Renal pelvis (tissue), 4 donors: ENCODE results near the gene HELT. TPM values are rescaled to one million over a fixed set of nuclear protein-coding genes. Genes with fewer than 3 reads are reported as not detected.
"Not testable (repeated sequence)": the region's sequence is repeated elsewhere in the genome, so short reads cannot be mapped to it uniquely, and the experiment has no call there.

Experiments used
- DNase-seq: peaks from one replicate; pipeline ENCODE4 v3.0.0-alpha.2; 2013
- polyA plus RNA-seq, 3 donors: library from polyadenylated mRNA; unstranded; fragments of 120-200 nt; gene quantifications; one replicate each; pipeline ENCODE4 v1.2.1, GENCODE V29; 2013; ENCODE audit not compliant: insufficient read length in 3 of 3

HELT gene
- polyA plus RNA-seq, 3 donors, result not detected

GRCh38 chr4:185036019-185036418 lies 17.7 kb downstream of the HELT start:
- no peak for DNase-seq

GRCh38 chr4:185036842-185037241 lies 18.6 kb downstream of the HELT start:
- no peak for DNase-seq

GRCh38 chr4:185039508-185040273 lies 21.4 kb downstream of the HELT start:
- DNase-seq, result peak; percentile 52

- no peak for DNase-seq
Measured at GRCh38 chr4:185040523-185040922, 22.2 kb downstream of the HELT start.

GRCh38 chr4:185050286-185050685 lies 32.0 kb downstream of the HELT start:
- peak; percentile 16 for DNase-seq

DNA sequence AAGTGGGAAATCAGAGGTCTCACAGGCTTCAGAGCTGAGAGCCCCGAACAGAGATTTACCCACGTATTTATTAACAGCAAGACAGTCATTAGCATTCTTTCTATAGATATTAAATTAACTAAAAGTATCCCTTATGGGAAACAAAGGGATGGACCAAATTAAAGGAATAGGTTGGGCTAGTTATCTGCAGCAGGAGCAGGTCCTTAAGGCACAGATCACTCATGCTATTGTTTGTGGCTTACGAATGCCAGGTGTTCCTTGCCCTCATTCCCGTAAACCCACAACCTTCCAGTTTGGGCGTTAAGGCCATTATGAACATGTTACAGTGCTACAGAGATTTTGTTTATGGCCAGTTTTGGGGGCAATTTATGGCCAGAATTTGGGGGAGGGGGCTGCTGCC lies 33.0 kb downstream of the HELT start:
- not testable (repeated sequence) for DNase-seq

GRCh38 chr4:185053746-185054145 lies 35.5 kb downstream of the HELT start:
- DNase-seq, result no peak

GRCh38 chr4:185054272-185054671 lies 36.0 kb downstream of the HELT start:
- DNase-seq, result no peak

DNA sequence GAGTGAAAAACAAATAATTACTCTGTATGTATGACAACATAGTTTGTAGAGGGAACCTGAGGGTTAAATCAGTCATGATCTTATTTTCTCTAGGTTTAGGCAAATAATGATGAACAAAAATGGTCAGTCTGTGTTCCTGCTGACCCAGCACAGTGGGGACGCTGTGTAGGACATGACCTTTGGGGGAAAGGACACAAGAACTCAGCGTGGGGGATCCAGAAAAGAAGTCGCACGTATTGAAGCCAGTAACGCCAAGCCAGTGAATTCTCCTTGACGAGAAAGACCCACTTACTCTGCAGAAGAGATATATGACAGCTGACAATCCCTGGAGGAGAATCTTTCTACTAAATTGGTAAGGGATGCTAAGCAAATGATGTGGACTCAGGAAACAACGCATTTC lies 36.6 kb downstream of the HELT start:
- no peak for DNase-seq

DNA sequence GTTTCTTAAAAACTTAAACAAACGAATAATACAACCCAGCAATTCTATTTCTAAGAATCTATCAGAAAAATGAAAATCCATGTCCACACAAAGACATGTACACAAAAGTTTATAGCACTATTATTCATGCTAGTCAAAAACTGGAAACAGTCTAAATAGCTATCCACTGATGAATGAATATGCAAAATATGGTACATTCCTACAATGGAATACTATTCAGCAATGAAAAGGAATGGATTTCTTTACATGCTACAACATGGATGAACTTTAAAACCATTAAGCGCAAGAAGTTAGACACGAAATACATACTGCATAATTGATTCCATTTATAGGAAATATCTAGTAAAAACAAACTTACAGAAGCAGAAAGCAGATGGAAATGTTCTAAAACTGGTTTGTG lies 43.3 kb downstream of the HELT start:
- no peak for DNase-seq

GRCh38 chr4:185062606-185063005 lies 44.3 kb downstream of the HELT start:
- DNase-seq, result no peak

DNA sequence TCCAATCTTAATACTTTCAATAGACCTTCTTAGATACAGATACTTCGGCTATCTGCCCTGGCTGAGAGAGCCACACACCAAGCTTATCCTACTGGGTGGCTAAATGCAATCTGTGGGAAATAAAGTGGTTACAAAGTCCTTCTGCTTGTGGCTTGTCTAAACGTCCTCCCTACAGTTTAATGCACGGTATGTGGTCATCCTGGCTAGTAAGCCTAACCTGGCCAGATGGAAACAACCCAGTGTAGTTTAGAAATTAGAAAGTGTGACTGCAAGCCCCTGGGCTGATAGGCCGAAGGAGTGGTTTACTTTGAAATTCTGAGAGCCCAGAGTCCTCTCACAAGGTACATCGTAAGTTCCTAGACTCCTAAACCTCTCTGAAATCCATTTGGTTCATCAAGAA lies 47.9 kb downstream of the HELT start:
- DNase-seq, result no peak

DNA sequence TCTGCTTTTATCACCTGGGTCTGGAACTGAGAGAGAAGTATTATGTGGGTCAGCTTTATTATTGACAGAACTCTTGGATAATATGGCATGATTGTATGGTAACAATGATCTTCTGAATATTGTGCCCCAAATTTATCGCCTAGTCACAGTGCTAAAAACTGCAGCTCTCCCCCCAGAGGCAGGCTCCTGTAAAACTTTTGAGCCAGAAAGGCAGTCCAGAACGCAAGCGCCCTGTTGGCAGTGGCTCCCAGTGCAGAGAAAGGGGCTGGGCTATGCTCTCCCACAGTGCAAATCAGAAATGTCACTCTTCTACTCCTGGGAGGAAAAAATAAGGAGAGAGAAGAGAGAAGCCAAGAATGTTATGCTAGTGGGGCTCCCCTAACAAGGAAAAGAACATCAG lies 50.5 kb downstream of the HELT start:
- no peak for DNase-seq

Other genes starting within 250 kb of the HELT start
- gene ACSL1, start 192.5 kb upstream of the HELT start, polyA plus RNA-seq, result 10 to 100 TPM; 46.8 to 64.5 (median 50.9) TPM
- gene SLC25A4, start 124.8 kb downstream of the HELT start, polyA plus RNA-seq, result 10 to 100 TPM; 42.8 to 47.3 (median 46.9) TPM
- gene CFAP97, start 185.5 kb downstream of the HELT start, polyA plus RNA-seq, result 10 to 100 TPM; 39.6 to 48.8 (median 45.3) TPM
- 10 to 100 TPM; 20.9 to 23.6 (median 22.8) TPM for gene SNX25, start 191.1 kb downstream of the HELT start, polyA plus RNA-seq